ENCODE data around the gene ARHGAP21. TPM values are rescaled to one million over a fixed set of nuclear protein-coding genes. Genes with fewer than 3 reads are reported as not detected.

Gene ARHGAP21
- total and polyA plus RNA-seq, 3 donors from 2014 or later: 44.3 to 69.2 (median 66.9) TPM

DNA sequence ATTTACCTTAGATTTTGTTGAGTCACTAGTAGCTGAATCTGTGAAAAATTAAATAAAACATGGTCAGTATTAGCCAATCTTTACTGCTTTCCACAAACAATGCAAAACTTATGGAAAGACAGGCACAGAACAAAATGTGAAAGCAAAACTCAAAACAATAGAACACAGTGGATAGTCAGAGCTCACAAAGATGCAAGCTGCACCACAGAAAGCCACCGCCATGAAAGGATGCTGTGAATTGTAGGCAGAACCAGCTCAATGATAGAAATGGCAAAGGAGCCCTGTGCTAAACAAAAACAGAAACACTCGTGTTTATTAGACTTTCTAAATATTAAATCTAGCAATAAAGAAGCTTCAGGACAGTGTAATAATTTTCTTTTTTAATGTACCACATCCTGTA lies 134.4 kb downstream of the ARHGAP21 start:
- Histone ChIP-seq H3K27me3 (no peaks in the 10 kb centered on the region), H3K4me1 (no peaks in the 10 kb centered on the region), H3K27ac (no peak overlapping the region), H3K36me3 (ENCODE audit: low read depth, missing control alignments) (no peaks in the 10 kb centered on the region), H3K9me3 (no peaks in the 10 kb centered on the region), H3K4me3 (no peak overlapping the region)
- no peak for DNase-seq
- 89 to 96% methylated on average over 2 of the region's 2 CpGs for WGBS, 2 donors
- intact Hi-C loops (cut with DNase I; ENCODE audit: low total_unique reads): no loop called here
- no peak for TF ChIP-seq POLR2A (IDR thresholded peaks at IDR 0.05)
- TF ChIP-seq, protein P1, sequence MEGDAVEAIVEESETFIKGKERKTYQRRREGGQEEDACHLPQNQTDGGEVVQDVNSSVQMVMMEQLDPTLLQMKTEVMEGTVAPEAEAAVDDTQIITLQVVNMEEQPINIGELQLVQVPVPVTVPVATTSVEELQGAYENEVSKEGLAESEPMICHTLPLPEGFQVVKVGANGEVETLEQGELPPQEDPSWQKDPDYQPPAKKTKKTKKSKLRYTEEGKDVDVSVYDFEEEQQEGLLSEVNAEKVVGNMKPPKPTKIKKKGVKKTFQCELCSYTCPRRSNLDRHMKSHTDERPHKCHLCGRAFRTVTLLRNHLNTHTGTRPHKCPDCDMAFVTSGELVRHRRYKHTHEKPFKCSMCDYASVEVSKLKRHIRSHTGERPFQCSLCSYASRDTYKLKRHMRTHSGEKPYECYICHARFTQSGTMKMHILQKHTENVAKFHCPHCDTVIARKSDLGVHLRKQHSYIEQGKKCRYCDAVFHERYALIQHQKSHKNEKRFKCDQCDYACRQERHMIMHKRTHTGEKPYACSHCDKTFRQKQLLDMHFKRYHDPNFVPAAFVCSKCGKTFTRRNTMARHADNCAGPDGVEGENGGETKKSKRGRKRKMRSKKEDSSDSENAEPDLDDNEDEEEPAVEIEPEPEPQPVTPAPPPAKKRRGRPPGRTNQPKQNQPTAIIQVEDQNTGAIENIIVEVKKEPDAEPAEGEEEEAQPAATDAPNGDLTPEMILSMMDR (IDR thresholded peaks at IDR 0.05): no peak

DNA sequence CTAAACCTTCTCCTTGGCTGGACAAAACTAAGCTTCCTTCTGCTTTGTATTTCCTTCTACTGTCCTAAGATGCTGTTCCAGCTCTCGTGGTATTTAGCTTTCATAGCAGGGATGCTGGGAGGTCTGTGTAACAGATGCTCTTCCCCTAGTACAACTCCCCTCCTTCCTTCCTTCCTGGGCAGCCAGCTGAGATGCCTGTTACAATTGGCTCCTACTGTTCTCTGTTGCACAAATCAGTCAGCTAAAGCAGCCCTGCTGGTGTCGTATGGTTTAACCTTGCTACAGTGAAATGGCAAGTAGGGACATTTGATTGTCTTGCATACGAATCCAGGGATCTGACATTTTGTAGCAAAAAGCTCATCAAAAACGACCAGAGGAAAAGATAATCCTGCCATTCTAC lies 143.8 kb downstream of the ARHGAP21 start:
- H3K27ac ChIP-seq: no peak overlapping the region
- DNase-seq: no peak
- H3K36me3 ChIP-seq (ENCODE audit: low read depth, missing control alignments): no peaks in the 10 kb centered on the region
- TF ChIP-seq, protein P1 (IDR thresholded peaks at IDR 0.05): no peak
- no peak for TF ChIP-seq POLR2A (IDR thresholded peaks at IDR 0.05)
- intact Hi-C loops (cut with DNase I; ENCODE audit: low total_unique reads): no loop called here
- H3K27me3 ChIP-seq: no peaks in the 10 kb centered on the region
- no peak overlapping the region for H3K4me3 ChIP-seq
- WGBS, 2 donors: 40 to 46% methylated on average over 4 of the region's 4 CpGs
- no peaks in the 10 kb centered on the region for H3K9me3 ChIP-seq
- no peaks in the 10 kb centered on the region for H3K4me1 ChIP-seq

DNA sequence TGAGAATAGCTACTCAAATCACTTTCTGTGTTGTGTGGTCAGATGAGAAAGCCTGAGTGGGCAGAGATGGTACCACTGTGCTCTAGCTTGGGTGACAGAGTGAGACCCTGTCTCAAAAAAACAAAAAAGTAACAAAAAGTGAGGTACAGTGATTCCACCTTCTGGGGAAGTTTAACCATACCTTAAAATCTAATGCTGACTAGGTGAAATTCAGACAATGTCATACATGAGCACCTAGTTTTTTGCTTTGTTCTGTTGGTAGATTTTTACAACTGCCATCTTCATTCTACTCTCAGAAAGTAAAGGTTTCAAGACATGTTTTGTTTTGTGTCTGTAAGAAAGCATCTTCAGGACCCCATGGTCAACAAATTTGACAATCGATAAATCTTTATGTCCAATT lies 144.2 kb downstream of the ARHGAP21 start:
- H3K36me3 ChIP-seq (ENCODE audit: low read depth, missing control alignments): no peaks in the 10 kb centered on the region
- H3K4me1 ChIP-seq: no peaks in the 10 kb centered on the region
- intact Hi-C loops (cut with DNase I; ENCODE audit: low total_unique reads): no loop called here
- H3K27ac ChIP-seq: no peak overlapping the region
- no peaks in the 10 kb centered on the region for H3K27me3 ChIP-seq
- no peaks in the 10 kb centered on the region for H3K9me3 ChIP-seq
- WGBS, 2 donors: 93 to 97% methylated on average over 1 of the region's 1 CpG
- H3K4me3 ChIP-seq: no peak overlapping the region
- TF ChIP-seq, protein P1 (IDR thresholded peaks at IDR 0.05): no peak
- no peak for TF ChIP-seq POLR2A (IDR thresholded peaks at IDR 0.05)
- no peak for DNase-seq

DNA sequence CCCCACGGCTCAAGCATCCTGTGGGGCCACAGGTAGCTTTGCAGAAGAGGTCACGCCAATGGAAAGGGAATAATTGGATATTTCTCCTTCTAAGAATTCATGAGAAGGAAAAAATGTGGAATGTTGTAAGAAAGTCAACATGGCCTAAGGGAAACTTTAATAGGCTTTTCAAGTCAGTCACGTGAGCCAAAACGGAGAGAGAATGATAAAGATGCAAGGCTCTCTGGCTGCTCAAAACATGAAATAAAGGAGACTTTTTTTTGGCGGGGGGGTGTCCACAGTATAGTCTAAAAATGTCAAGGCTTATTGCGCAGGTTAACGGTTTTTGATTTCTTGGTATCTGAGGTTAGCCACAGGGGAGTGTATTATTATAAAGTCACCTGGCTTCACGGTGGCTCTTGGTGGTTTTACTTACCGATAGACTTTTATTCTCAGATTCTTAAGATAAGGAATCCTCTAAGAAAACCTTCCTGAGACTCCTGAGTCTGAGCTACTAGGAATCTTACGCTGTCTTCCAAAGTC lies 148.1 kb downstream of the ARHGAP21 start:
- DNase-seq: no peak

More for the DNA sequence above, 148.1 kb downstream of the ARHGAP21 start:
- H3K4me1 ChIP-seq: no peaks in the 10 kb centered on the region
- 80 to 84% methylated on average over 10 of the region's 10 CpGs for WGBS, 2 donors
- intact Hi-C loops (cut with DNase I; ENCODE audit: low total_unique reads): no loop called here
- H3K36me3 ChIP-seq (ENCODE audit: low read depth, missing control alignments): no peaks in the 10 kb centered on the region
- H3K9me3 ChIP-seq: no peaks in the 10 kb centered on the region
- TF ChIP-seq POLR2A (IDR thresholded peaks at IDR 0.05): no peak
- TF ChIP-seq, protein P1 (IDR thresholded peaks at IDR 0.05): no peak
- H3K27me3 ChIP-seq: no peaks in the 10 kb centered on the region
- H3K4me3 ChIP-seq: no peak overlapping the region
- H3K27ac ChIP-seq: no peak overlapping the region

Data from testis (tissue), 3 donors.